DND-41 (cell line): ENCODE measurements around the gene FHIT.

ENCODE experiments used
- CTCF ChIP-seq: IDR thresholded peaks from 2 replicates; pipeline ENCODE4 v1.5.1; 2012; ENCODE audit warnings: borderline replicate concordance, low read length, moderate library complexity, mild to moderate bottlenecking; ENCODE audit not compliant: poor library complexity, severe bottlenecking; ENCODE audit errors: extremely low read depth
- EZH2 ChIP-seq: IDR thresholded peaks from 3 replicates; pipeline ENCODE4 v1.6.1; 2012; ENCODE audit warnings: borderline replicate concordance, low read depth, mild to moderate bottlenecking, moderate library complexity, low read length, inconsistent platforms; ENCODE audit not compliant: severe bottlenecking

GRCh38 chr3:60319179-60319858 is 931.9 kb downstream of the FHIT start:
- TF ChIP-seq CTCF (no peak), EZH2 (no peak)
